OCI-LY7 (cell line): ENCODE data around the gene ADARB2. TPM values are rescaled to one million over a fixed set of nuclear protein-coding genes. Genes with fewer than 3 reads are reported as not detected.
A peak's percentile ranks its signal among the peaks of the same experiment; 100 is the strongest.

ENCODE experiments used
- BruUV-seq: library from RNA; stranded (reverse); fragments of 400-500 nt; replicated peaks from 2 replicates; lab custom pipeline; 2021; lab: Mats Ljungman, UMichigan
- CTCF ChIA-PET: fragments of 300-600 bp; sonication (Branson Sonifier 250); formaldehyde crosslinking; loops from one replicate; lab custom pipeline; 2022; ENCODE audit warnings: antibody characterized with exemption; ENCODE audit not compliant: unreplicated experiment; lab: Charles Lee
- POLR2A ChIA-PET: fragments of 300-600 bp; sonication (Branson Sonifier 250); formaldehyde crosslinking; loops from one replicate; lab custom pipeline; 2022; ENCODE audit warnings: antibody characterized with exemption; lab: Charles Lee
- DNase-seq: peaks from one replicate; pipeline ENCODE4 v3.0.0-alpha.2; 2015; ENCODE audit warnings: low spot score
- H2AFZ ChIP-seq: fragments of 200-600 bp; sonication (generic), shearing (Covaris generic); 2 replicates; pipeline ENCODE4 v1.6.1; 2014; ENCODE audit warnings: mild to moderate bottlenecking, antibody characterized with exemption, low read length, moderate library complexity
- H3K27ac ChIP-seq: fragments of 200-600 bp; sonication (generic); 2 replicates; pipeline ENCODE4 v1.5.1; 2014; ENCODE audit warnings: mixed run types, low read depth, mild to moderate bottlenecking, moderate library complexity, low read length, inconsistent platforms; ENCODE audit not compliant: poor library complexity, severe bottlenecking
- H3K36me3 ChIP-seq: fragments of 200-600 bp; sonication (generic); 2 replicates; pipeline ENCODE4 v1.6.1; 2014; ENCODE audit warnings: mild to moderate bottlenecking, antibody characterized with exemption, low read length, moderate library complexity, mixed read lengths; ENCODE audit not compliant: insufficient read depth
- H3K4me1 ChIP-seq: fragments of 200-600 bp; sonication (generic); 2 replicates; pipeline ENCODE4 v1.5.1; 2014; ENCODE audit warnings: mild to moderate bottlenecking, low read length; ENCODE audit not compliant: insufficient read depth, poor library complexity, severe bottlenecking
- H3K4me2 ChIP-seq: fragments of 200-600 bp; sonication (generic); 2 replicates; pipeline ENCODE4 v1.6.1; 2014; ENCODE audit warnings: mild to moderate bottlenecking, low read length
- H3K4me3 ChIP-seq: fragments of 200-600 bp; sonication (generic); 2 replicates; pipeline ENCODE4 v1.5.1; 2014; ENCODE audit warnings: mild to moderate bottlenecking, low read depth, low read length; ENCODE audit not compliant: poor library complexity, severe bottlenecking
- H3K79me2 ChIP-seq: fragments of 200-600 bp; sonication (generic); 2 replicates; pipeline ENCODE4 v1.6.1; 2016; ENCODE audit warnings: low read depth, mild to moderate bottlenecking, low read length, moderate library complexity, mixed read lengths; ENCODE audit not compliant: insufficient read depth
- H3K9me2 ChIP-seq: fragments of 200-600 bp; sonication (generic); 2 replicates; pipeline ENCODE4 v1.6.1; 2016; ENCODE audit warnings: mild to moderate bottlenecking, low read length, mixed read lengths; ENCODE audit not compliant: insufficient read depth
- H3K9me3 ChIP-seq: fragments of 200-600 bp; sonication (generic); 2 replicates; pipeline ENCODE4 v1.6.1; 2014; ENCODE audit warnings: mild to moderate bottlenecking, mixed run types, low read length, mixed read lengths
- H4K20me1 ChIP-seq: fragments of 200-600 bp; sonication (generic); 2 replicates; pipeline ENCODE4 v1.6.1; 2014; ENCODE audit warnings: mild to moderate bottlenecking, antibody characterized with exemption, low read length, moderate library complexity, mixed read lengths; ENCODE audit not compliant: insufficient read depth
- CTCF ChIP-seq: fragments of 200-600 bp; sonication (generic); conservative IDR thresholded peaks from 2 replicates; pipeline ENCODE4 v1.5.1; 2014; ENCODE audit warnings: mild to moderate bottlenecking, antibody characterized with exemption, low read length, moderate library complexity, mixed read lengths
- EZH2phosphoT487 ChIP-seq: fragments of 200-600 bp; sonication (generic); IDR thresholded peaks from 2 replicates; pipeline ENCODE4 v1.6.1; 2018; ENCODE audit warnings: low read depth, borderline replicate concordance, mild to moderate bottlenecking, mixed run types, antibody characterized with exemption, low read length, moderate library complexity, mixed read lengths
- intact Hi-C: fragments of 100-400 bp; cut with micrococcal nuclease; formaldehyde crosslinking; loops from one replicate; pipeline ENCODE4 v1.10.0; 2022; ENCODE audit not compliant: unreplicated experiment
- total RNA-seq, 2 experiments: library from RNA; depleted of rRNA in 1 of 2; stranded (reverse); fragments of >200 nt in 1 of 2; shearing (Covaris generic) in 1 of 2; gene quantifications; 2 replicates each; pipeline ENCODE4 v1.2.3, GENCODE V29; 2014 to 2022

Gene ADARB2
- total RNA-seq, 2 experiments from 2014 or later: 0.03 TPM; not detected in 1

DNA sequence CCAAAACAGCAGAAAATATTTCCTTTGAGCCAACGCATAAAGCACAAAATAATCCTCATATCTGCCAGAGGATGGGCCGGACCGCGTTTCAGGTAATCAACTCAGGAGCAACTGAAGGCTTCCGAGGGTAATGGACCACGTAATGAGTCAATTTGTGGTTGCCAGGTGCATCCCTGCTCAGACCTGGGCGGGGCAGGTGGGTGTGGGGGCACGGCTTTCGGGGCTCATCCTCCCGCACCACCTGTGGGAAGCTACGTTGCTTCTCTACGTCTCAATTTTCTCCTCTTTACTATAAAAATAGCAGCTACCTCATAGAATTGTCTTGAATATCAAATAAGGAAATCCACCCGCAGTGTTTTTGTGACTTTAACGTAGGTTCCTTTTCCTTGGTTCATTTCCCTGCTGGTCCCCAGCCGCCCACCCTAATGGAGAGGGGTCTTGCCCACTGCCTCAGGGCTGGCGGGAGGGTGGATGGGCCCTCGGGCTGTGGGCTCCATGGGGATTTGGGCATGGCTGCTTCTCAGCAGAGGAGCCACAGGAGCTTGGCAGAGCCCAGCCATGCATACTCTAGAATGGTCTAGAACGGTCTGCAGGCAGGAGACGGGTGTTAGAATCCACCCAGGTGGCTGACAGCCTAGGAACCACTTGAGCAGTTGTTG, 324.7 kb downstream of the ADARB2 start:
- BruUV-seq: no TSS peak
- TF ChIP-seq EZH2phosphoT487: no peak
- TF ChIP-seq CTCF: no peak
- ChIA-PET CTCF (no interaction called here), POLR2A (no interaction called here)
- Histone ChIP-seq H3K4me1 (peaks cover 22% of the 10 kb centered on the region), H3K9me2 (no peaks in the 10 kb centered on the region), H3K4me2 (peak overlapping the region; percentile 59), H3K36me3 (no peaks in the 10 kb centered on the region), H3K79me2 (no peaks in the 10 kb centered on the region), H3K27ac (no peak overlapping the region), H2AFZ (no peak overlapping the region), H4K20me1 (no peaks in the 10 kb centered on the region), H3K4me3 (no peak overlapping the region), H3K9me3 (no peaks in the 10 kb centered on the region)
- peak; percentile 63 for DNase-seq
- intact Hi-C loops: no loop called here

GRCh38 chr10:1411956-1412355, 325.4 kb downstream of the ADARB2 start:
- no peaks in the 10 kb centered on the region for H3K9me3 ChIP-seq
- TF ChIP-seq EZH2phosphoT487 (no peak), CTCF (no peak)
- no peaks in the 10 kb centered on the region for H4K20me1 ChIP-seq
- H3K27ac ChIP-seq: no peak overlapping the region
- POLR2A ChIA-PET: no interaction called here
- H3K4me3 ChIP-seq: no peak overlapping the region
- H3K36me3 ChIP-seq: no peaks in the 10 kb centered on the region
- H3K4me1 ChIP-seq: peaks cover 18% of the 10 kb centered on the region
- no TSS peak for BruUV-seq
- CTCF ChIA-PET: no interaction called here
- H3K79me2 ChIP-seq: no peaks in the 10 kb centered on the region
- H3K9me2 ChIP-seq: no peaks in the 10 kb centered on the region
- no peak overlapping the region for H3K4me2 ChIP-seq
- H2AFZ ChIP-seq: no peak overlapping the region
- DNase-seq: no peak
- intact Hi-C loops: no loop called here

DNA sequence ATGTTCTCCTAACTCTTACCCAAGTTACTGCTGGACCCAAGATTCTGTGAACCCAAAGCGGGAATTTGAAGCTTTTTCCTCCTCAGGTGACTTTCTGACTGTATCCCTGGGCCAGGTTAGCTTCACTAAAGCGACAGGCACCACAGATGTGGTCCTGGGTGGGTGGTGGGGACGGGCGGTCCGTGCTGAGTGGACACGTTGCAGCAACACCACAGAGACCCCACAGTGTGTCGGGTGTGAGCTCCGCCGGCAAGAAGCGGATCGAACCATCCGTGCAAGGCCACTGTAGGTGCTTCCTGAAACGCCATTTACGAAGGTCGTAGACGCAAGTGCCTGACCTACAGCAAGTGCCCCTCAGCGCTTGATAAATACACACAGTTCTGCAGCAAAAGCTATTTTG, 325.9 kb downstream of the ADARB2 start:
- H3K4me2 ChIP-seq: no peak overlapping the region
- intact Hi-C loops: no loop called here
- POLR2A ChIA-PET: no interaction called here
- H3K4me1 ChIP-seq: peaks cover 15% of the 10 kb centered on the region
- CTCF ChIA-PET: no interaction called here
- H3K79me2 ChIP-seq: no peaks in the 10 kb centered on the region
- no peaks in the 10 kb centered on the region for H3K36me3 ChIP-seq
- no peaks in the 10 kb centered on the region for H3K9me2 ChIP-seq
- no peak overlapping the region for H2AFZ ChIP-seq
- H3K27ac ChIP-seq: no peak overlapping the region
- H3K9me3 ChIP-seq: no peaks in the 10 kb centered on the region
- no TSS peak for BruUV-seq
- H3K4me3 ChIP-seq: no peak overlapping the region
- TF ChIP-seq EZH2phosphoT487 (no peak), CTCF (no peak)
- no peak for DNase-seq
- no peaks in the 10 kb centered on the region for H4K20me1 ChIP-seq
